ENCODE data around the gene ADGRA1. TPM values are rescaled to one million over a fixed set of nuclear protein-coding genes. Genes with fewer than 3 reads are reported as not detected.

The ADGRA1 gene
- total and polyA plus RNA-seq, 2 of the 13 experiments (the other 11 are each of a cell fraction or from before 2014, with no cell fraction given) = not detected

- no TSS peak for BruUV-seq (replicated peaks)
- peak; percentile 43 for ATAC-seq
- no peak for FAIRE-seq
Observed at GRCh38 chr10:133044401-133044811, 43.3 kb upstream of the ADGRA1 start.

GRCh38 chr10:133045556-133046389 is 42.0 kb upstream of the ADGRA1 start:
- in situ Hi-C loops (cut with HindIII; ENCODE audit: extremely low pct_ligation_motif_present, low pct_unique_long_range_greater_than_20kb) = no loop called here
- no peaks in the 10 kb centered on the region for H4K20me1 ChIP-seq (ENCODE audit: insufficient read depth, low read length)
- DNase-seq (ENCODE audit: low spot score) = no peak
- H3K4me1 ChIP-seq (ENCODE audit: insufficient read depth, low read length) = no peaks in the 10 kb centered on the region
- no TSS peak for BruUV-seq (replicated peaks)
- H3K9ac ChIP-seq (ENCODE audit: insufficient read depth, low read depth, low read length) = no peak overlapping the region
- no peak for ATAC-seq
- no peaks in the 10 kb centered on the region for H3K36me3 ChIP-seq (replicated peaks in 1 of 2; ENCODE audit: control insufficient read depth in 1 of 2, insufficient read depth in 2 of 2, low read length in 2 of 2)
- ChIA-PET POLR2A (no interaction called here), CTCF (ENCODE audit: low intra/inter-chr PET ratio, low total read pairs) (no interaction called here)
- FAIRE-seq = no peak
- no peak overlapping the region for H3K4me2 ChIP-seq (ENCODE audit: low read depth, low read length)
- H3K9me3 ChIP-seq (ENCODE audit: low read length) = no peaks in the 10 kb centered on the region
- no peak overlapping the region for H2AFZ ChIP-seq (ENCODE audit: low read length)
- no peaks in the 10 kb centered on the region for H3K79me2 ChIP-seq (ENCODE audit: insufficient read depth, low read length)
- WGBS (ENCODE audit: low lambda C conversion rate) = 35% methylated on average over 13 of the region's 26 CpGs
- no peak overlapping the region for H3K4me3 ChIP-seq (replicated peaks in 1 of 3; ENCODE audit: insufficient read depth in 1 of 3, low read depth in 2 of 3, low read length in 3 of 3)
- H3K27me3 ChIP-seq (ENCODE audit: control insufficient read depth in 1 of 2, insufficient read depth in 2 of 2, low read length in 2 of 2) = peaks cover 28 to 89% of the 10 kb centered on the region in 2 experiments; a peak in 4 of 5 replicates
- intact Hi-C loops (cut with micrococcal nuclease; ENCODE audit: unreplicated experiment) = no loop called here
- H3K27ac ChIP-seq (ENCODE audit: extremely low read length, insufficient read depth, low read length) = no peak overlapping the region
- TF ChIP-seq MNT (IDR thresholded peaks at IDR 0.05) (peak; percentile 95), HNRNPLL (IDR thresholded peaks at IDR 0.05; ENCODE audit: low read depth, low read length, poor library complexity, severe bottlenecking) (no peak), STAG1 (CRISPR knock-in tag; IDR thresholded peaks at IDR 0.05) (peak; percentile 25; the same call in 1 of the 2 replicates), ZNF142 (CRISPR knock-in tag; IDR thresholded peaks at IDR 0.05) (no peak), HNRNPK (IDR thresholded peaks at IDR 0.05; ENCODE audit: low read depth, low read length, poor library complexity, severe bottlenecking) (no peak), CTCF (CRISPR knock-in tag; IDR thresholded peaks at IDR 0.05) (peak; percentile 44; the same call in 1 of the 2 replicates)

More at GRCh38 chr10:133044401-133044811, 43.3 kb upstream of the ADGRA1 start:
- no peak for TF ChIP-seq NR2F1 (CRISPR knock-in tag; IDR thresholded peaks at IDR 0.05)
- peak; percentile 19; the same call in 1 of the 2 replicates for TF ChIP-seq GABPB1 (CRISPR knock-in tag; IDR thresholded peaks at IDR 0.05)
- H4K20me1 ChIP-seq (ENCODE audit: insufficient read depth, low read length) = no peaks in the 10 kb centered on the region
- intact Hi-C loops (cut with micrococcal nuclease; ENCODE audit: unreplicated experiment) (no loop called here), in situ Hi-C loops (cut with HindIII; ENCODE audit: extremely low pct_ligation_motif_present, low pct_unique_long_range_greater_than_20kb) (no loop called here)
- DNase-seq (ENCODE audit: low spot score) = no peak
- H2AFZ ChIP-seq (ENCODE audit: low read length) = no peak overlapping the region
- H3K9me3 ChIP-seq (ENCODE audit: low read length) = no peaks in the 10 kb centered on the region
- H3K36me3 ChIP-seq (replicated peaks in 1 of 2; ENCODE audit: control insufficient read depth in 1 of 2, insufficient read depth in 2 of 2, low read length in 2 of 2) = no peaks in the 10 kb centered on the region
- POLR2A ChIA-PET = no interaction called here
- H3K4me1 ChIP-seq (ENCODE audit: insufficient read depth, low read length) = no peaks in the 10 kb centered on the region
- 20% methylated on average over 7 of the region's 19 CpGs for WGBS (ENCODE audit: low lambda C conversion rate)
- CTCF ChIA-PET (ENCODE audit: low intra/inter-chr PET ratio, low total read pairs) = no interaction called here
- no peak overlapping the region for H3K9ac ChIP-seq (ENCODE audit: insufficient read depth, low read depth, low read length)
- no peak overlapping the region for H3K4me2 ChIP-seq (ENCODE audit: low read depth, low read length)
- H3K27me3 ChIP-seq (ENCODE audit: control insufficient read depth in 1 of 2, insufficient read depth in 2 of 2, low read length in 2 of 2) = peaks cover 29 to 85% of the 10 kb centered on the region in 2 experiments; a peak in 4 of 5 replicates
- no peak overlapping the region for H3K4me3 ChIP-seq (replicated peaks in 1 of 3; ENCODE audit: insufficient read depth in 1 of 3, low read depth in 2 of 3, low read length in 3 of 3)
- H3K79me2 ChIP-seq (ENCODE audit: insufficient read depth, low read length) = no peaks in the 10 kb centered on the region
- H3K27ac ChIP-seq (ENCODE audit: extremely low read length, insufficient read depth, low read length) = no peak overlapping the region

Measured in HepG2 (cell line).